ENCODE measurements around the gene POLR1H. TPM values are rescaled to one million over a fixed set of nuclear protein-coding genes. Genes with fewer than 3 reads are reported as not detected.

The POLR1H gene
- polyA plus RNA-seq, 2 donors = 22.6 to 48.0 TPM

- WGBS, 2 donors = 48% methylated on average over 65 to 68 of the region's 68 CpGs
- H3K27me3 ChIP-seq (ENCODE audit: control insufficient read depth in 1 of 2, insufficient read depth in 2 of 2, low read length in 2 of 2) = no peaks in the 10 kb centered on the region
- H3K36me3 ChIP-seq (ENCODE audit: control insufficient read depth in 2 of 2, insufficient read depth in 2 of 2, low read length in 1 of 2) = peaks cover 0 to 9% of the 10 kb centered on the region in 2 donors
- H3K4me3 ChIP-seq (ENCODE audit: low read depth in 1 of 2, low read length in 2 of 2) = no peak overlapping the region
- no peak overlapping the region for H3K27ac ChIP-seq (ENCODE audit: low read depth in 2 of 2, low read length in 1 of 2)
- no peaks in the 10 kb centered on the region for H3K9me3 ChIP-seq (ENCODE audit: control insufficient read depth in 2 of 2, insufficient read depth in 1 of 2, low read depth in 1 of 2, low read length in 1 of 2)
- peaks cover 9% of the 10 kb centered on the region in 2 donors for H3K4me1 ChIP-seq (ENCODE audit: control insufficient read depth in 2 of 2, insufficient read depth in 2 of 2, low read length in 1 of 2)
These were observed 10.2 kb downstream of the POLR1H start for GRCh38 chr6:30071081-30071818.

GRCh38 chr6:30071858-30072257, 10.8 kb downstream of the POLR1H start:
- H3K9me3 ChIP-seq (ENCODE audit: control insufficient read depth in 2 of 2, insufficient read depth in 1 of 2, low read depth in 1 of 2, low read length in 1 of 2) = no peaks in the 10 kb centered on the region
- H3K27ac ChIP-seq (ENCODE audit: low read depth in 2 of 2, low read length in 1 of 2) = no peak overlapping the region
- H3K4me3 ChIP-seq (ENCODE audit: low read depth in 1 of 2, low read length in 2 of 2) = no peak overlapping the region
- WGBS, 2 donors = 55 to 60% methylated on average over 3 of the region's 3 CpGs
- no peaks in the 10 kb centered on the region for H3K27me3 ChIP-seq (ENCODE audit: control insufficient read depth in 1 of 2, insufficient read depth in 2 of 2, low read length in 2 of 2)
- H3K36me3 ChIP-seq (ENCODE audit: control insufficient read depth in 2 of 2, insufficient read depth in 2 of 2, low read length in 1 of 2) = peaks cover 0 to 9% of the 10 kb centered on the region in 2 donors
- H3K4me1 ChIP-seq (ENCODE audit: control insufficient read depth in 2 of 2, insufficient read depth in 2 of 2, low read length in 1 of 2) = peaks cover 9% of the 10 kb centered on the region in 2 donors

- Histone ChIP-seq H3K36me3 (ENCODE audit: control insufficient read depth in 2 of 2, insufficient read depth in 2 of 2, low read length in 1 of 2) (peaks cover 0 to 9% of the 10 kb centered on the region in 2 donors), H3K4me3 (ENCODE audit: low read depth in 1 of 2, low read length in 2 of 2) (peak overlapping the region; percentile 61 to 64), H3K27me3 (ENCODE audit: control insufficient read depth in 1 of 2, insufficient read depth in 2 of 2, low read length in 2 of 2) (no peaks in the 10 kb centered on the region), H3K9me3 (ENCODE audit: control insufficient read depth in 2 of 2, insufficient read depth in 1 of 2, low read depth in 1 of 2, low read length in 1 of 2) (no peaks in the 10 kb centered on the region), H3K27ac (ENCODE audit: low read depth in 2 of 2, low read length in 1 of 2) (no peak overlapping the region), H3K4me1 (ENCODE audit: control insufficient read depth in 2 of 2, insufficient read depth in 2 of 2, low read length in 1 of 2) (peaks cover 7 to 9% of the 10 kb centered on the region in 2 donors)
- 44 to 49% methylated on average over 7 of the region's 7 CpGs for WGBS, 2 donors
These were observed 12.6 kb downstream of the POLR1H start for GRCh38 chr6:30073489-30074235.

- peak overlapping the region; percentile 61 to 64 for H3K4me3 ChIP-seq (ENCODE audit: low read depth in 1 of 2, low read length in 2 of 2)
- H3K9me3 ChIP-seq (ENCODE audit: control insufficient read depth in 2 of 2, insufficient read depth in 1 of 2, low read depth in 1 of 2, low read length in 1 of 2) = no peaks in the 10 kb centered on the region
- H3K27me3 ChIP-seq (ENCODE audit: control insufficient read depth in 1 of 2, insufficient read depth in 2 of 2, low read length in 2 of 2) = no peaks in the 10 kb centered on the region
- H3K36me3 ChIP-seq (ENCODE audit: control insufficient read depth in 2 of 2, insufficient read depth in 2 of 2, low read length in 1 of 2) = peaks cover 0 to 8% of the 10 kb centered on the region in 2 donors
- WGBS, 2 donors = 5 to 7% methylated on average over 37 of the region's 37 CpGs
- peak overlapping the region in 1 of 2 donors; percentile 73 for H3K27ac ChIP-seq (ENCODE audit: low read depth in 2 of 2, low read length in 1 of 2)
- peaks cover 7 to 9% of the 10 kb centered on the region in 2 donors for H3K4me1 ChIP-seq (ENCODE audit: control insufficient read depth in 2 of 2, insufficient read depth in 2 of 2, low read length in 1 of 2)
These were observed 13.4 kb downstream of the POLR1H start for GRCh38 chr6:30074331-30075093.

GRCh38 chr6:30075094-30075789, 14.2 kb downstream of the POLR1H start, which contains the start of gene RNF39:
RNF39 (minus strand) TSS chr6:30075769; CDS start chr6:30075585, 184 bp downstream.
- H3K27ac ChIP-seq (ENCODE audit: low read depth in 2 of 2, low read length in 1 of 2) = peak within 1 kb of the TSS; percentile 31 to 73
- WGBS, 2 donors = 1 to 2% methylated on average over 55 to 64 of the region's 64 CpGs

GRCh38 chr6:30075790-30076732, 15.0 kb downstream of the POLR1H start:
- no peaks in the 10 kb centered on the region for H3K9me3 ChIP-seq (ENCODE audit: control insufficient read depth in 2 of 2, insufficient read depth in 1 of 2, low read depth in 1 of 2, low read length in 1 of 2)
- 22% methylated on average over 20 to 22 of the region's 22 CpGs for WGBS, 2 donors
- peaks cover 0 to under 1% of the 10 kb centered on the region in 2 donors for H3K36me3 ChIP-seq (ENCODE audit: control insufficient read depth in 2 of 2, insufficient read depth in 2 of 2, low read length in 1 of 2)
- peak overlapping the region; percentile 61 to 64 for H3K4me3 ChIP-seq (ENCODE audit: low read depth in 1 of 2, low read length in 2 of 2)
- H3K27me3 ChIP-seq (ENCODE audit: control insufficient read depth in 1 of 2, insufficient read depth in 2 of 2, low read length in 2 of 2) = no peaks in the 10 kb centered on the region
- H3K4me1 ChIP-seq (ENCODE audit: control insufficient read depth in 2 of 2, insufficient read depth in 2 of 2, low read length in 1 of 2) = peaks cover 7 to 9% of the 10 kb centered on the region in 2 donors
- peak overlapping the region; percentile 31 to 73 for H3K27ac ChIP-seq (ENCODE audit: low read depth in 2 of 2, low read length in 1 of 2)

More at GRCh38 chr6:30075094-30075789, 14.2 kb downstream of the POLR1H start, which contains the start of gene RNF39:
- Histone ChIP-seq H3K36me3 (ENCODE audit: control insufficient read depth in 2 of 2, insufficient read depth in 2 of 2, low read length in 1 of 2) (peaks cover 0 to 6% of the 10 kb centered on the region in 2 donors), H3K9me3 (ENCODE audit: control insufficient read depth in 2 of 2, insufficient read depth in 1 of 2, low read depth in 1 of 2, low read length in 1 of 2) (no peaks in the 10 kb centered on the region), H3K4me3 (ENCODE audit: low read depth in 1 of 2, low read length in 2 of 2) (peak within 1 kb of the TSS; percentile 61 to 64), H3K4me1 (ENCODE audit: control insufficient read depth in 2 of 2, insufficient read depth in 2 of 2, low read length in 1 of 2) (peaks cover 7 to 9% of the 10 kb centered on the region in 2 donors), H3K27me3 (ENCODE audit: control insufficient read depth in 1 of 2, insufficient read depth in 2 of 2, low read length in 2 of 2) (no peaks in the 10 kb centered on the region)

- no peaks in the 10 kb centered on the region for H3K36me3 ChIP-seq (ENCODE audit: control insufficient read depth in 2 of 2, insufficient read depth in 2 of 2, low read length in 1 of 2)
- H3K4me3 ChIP-seq (ENCODE audit: low read depth in 1 of 2, low read length in 2 of 2) = no peak overlapping the region
- no peak overlapping the region for H3K27ac ChIP-seq (ENCODE audit: low read depth in 2 of 2, low read length in 1 of 2)
- WGBS, 2 donors = 54 to 56% methylated on average over 4 of the region's 4 CpGs
- H3K9me3 ChIP-seq (ENCODE audit: control insufficient read depth in 2 of 2, insufficient read depth in 1 of 2, low read depth in 1 of 2, low read length in 1 of 2) = no peaks in the 10 kb centered on the region
- no peaks in the 10 kb centered on the region for H3K27me3 ChIP-seq (ENCODE audit: control insufficient read depth in 1 of 2, insufficient read depth in 2 of 2, low read length in 2 of 2)
- peaks cover 7 to 9% of the 10 kb centered on the region in 2 donors for H3K4me1 ChIP-seq (ENCODE audit: control insufficient read depth in 2 of 2, insufficient read depth in 2 of 2, low read length in 1 of 2)
These were observed 16.2 kb downstream of the POLR1H start for GRCh38 chr6:30077218-30077617.

GRCh38 chr6:30087876-30088275, 26.8 kb downstream of the POLR1H start:
- WGBS, 2 donors = 61 to 68% methylated on average over 5 of the region's 5 CpGs
- no peaks in the 10 kb centered on the region for H3K36me3 ChIP-seq (ENCODE audit: control insufficient read depth in 2 of 2, insufficient read depth in 2 of 2, low read length in 1 of 2)
- no peaks in the 10 kb centered on the region for H3K27me3 ChIP-seq (ENCODE audit: control insufficient read depth in 1 of 2, insufficient read depth in 2 of 2, low read length in 2 of 2)
- no peak overlapping the region for H3K4me3 ChIP-seq (ENCODE audit: low read depth in 1 of 2, low read length in 2 of 2)
- no peak overlapping the region for H3K27ac ChIP-seq (ENCODE audit: low read depth in 2 of 2, low read length in 1 of 2)
- H3K4me1 ChIP-seq (ENCODE audit: control insufficient read depth in 2 of 2, insufficient read depth in 2 of 2, low read length in 1 of 2) = peaks cover 4 to 6% of the 10 kb centered on the region in 2 donors
- H3K9me3 ChIP-seq (ENCODE audit: control insufficient read depth in 2 of 2, insufficient read depth in 1 of 2, low read depth in 1 of 2, low read length in 1 of 2) = no peaks in the 10 kb centered on the region

Measured in esophagus (tissue), 2 donors.